GM18870 (cell line): ENCODE measurements around the gene ING4.
A peak's percentile ranks its signal among the peaks of the same experiment; 100 is the strongest.
"Not testable (repeated sequence)": the region's sequence is repeated elsewhere in the genome, so short reads cannot be mapped to it uniquely, and the experiment has no call there.

Experiments used
- ATAC-seq: cut with Tn5 transposase; IDR thresholded peaks from one replicate; pipeline ENCODE4 v1.9.1; 2021; ENCODE audit warnings: moderate library complexity; ENCODE audit not compliant: unreplicated experiment

The ING4 gene

DNA sequence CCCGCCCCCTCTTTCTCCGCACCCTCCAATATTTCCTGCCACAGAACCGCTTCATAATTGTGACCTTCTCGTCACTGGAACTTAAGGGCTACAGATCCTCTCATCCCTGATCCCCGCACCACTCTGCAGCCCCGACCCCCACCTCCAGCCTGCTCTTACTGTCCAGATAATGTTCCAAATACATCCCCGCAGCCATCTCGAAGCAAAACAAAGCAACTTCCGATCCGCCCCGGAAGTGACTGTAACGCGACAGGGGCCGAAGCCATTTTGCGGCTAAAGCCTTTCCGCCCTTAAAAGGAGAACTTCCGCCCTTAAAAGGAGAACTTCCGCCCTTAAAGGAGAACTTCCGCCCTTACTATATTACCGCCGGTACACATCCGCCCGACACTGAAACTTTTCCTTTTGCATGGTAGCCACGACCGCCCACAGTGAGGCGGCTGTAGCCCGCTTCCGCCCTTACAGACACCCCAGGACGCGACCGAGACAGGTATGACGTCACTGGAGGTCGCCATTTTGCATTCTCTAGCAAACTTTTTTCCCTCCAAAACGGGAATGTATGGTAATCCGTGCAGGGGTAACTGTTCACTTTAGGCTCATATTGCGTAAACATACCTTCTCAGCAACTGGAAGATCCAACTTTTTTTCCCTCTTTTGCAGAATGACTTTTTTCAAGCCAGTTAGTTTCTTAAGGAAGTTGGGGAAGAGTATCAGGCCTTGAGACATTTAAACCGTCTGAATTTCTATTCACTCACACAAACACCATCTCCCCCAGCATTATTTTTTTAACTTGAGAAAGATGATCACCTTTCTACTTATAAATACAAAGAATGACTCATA is at the start of gene ING4:
Gene ING4 (minus strand): TSS at position 214 of the 837 bp plus-strand sequence. CDS start 18 bp downstream, at position 196.
- peak; percentile 92 for ATAC-seq

DNA sequence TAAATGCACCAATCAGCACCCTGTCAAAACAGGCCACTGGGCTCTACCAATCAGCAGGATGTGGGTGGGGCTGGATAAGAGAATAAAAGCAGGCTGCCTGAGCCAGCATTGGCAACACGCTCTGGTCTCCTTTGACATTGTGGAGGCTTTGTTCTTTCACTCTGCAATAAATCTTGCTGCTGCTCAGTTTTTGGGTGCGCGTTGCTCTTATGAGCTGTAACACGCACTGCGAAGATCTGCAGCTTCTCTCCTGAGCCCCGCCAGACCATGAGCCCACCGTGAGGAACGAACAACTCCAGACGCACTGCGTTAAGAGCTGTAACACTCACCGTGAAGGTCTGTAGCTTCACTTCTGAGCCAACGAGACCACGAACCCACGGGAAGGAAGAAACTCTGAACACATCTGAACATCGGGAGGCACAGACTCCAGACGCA is 46.1 kb upstream of the ING4 start:
- no peak for ATAC-seq

DNA sequence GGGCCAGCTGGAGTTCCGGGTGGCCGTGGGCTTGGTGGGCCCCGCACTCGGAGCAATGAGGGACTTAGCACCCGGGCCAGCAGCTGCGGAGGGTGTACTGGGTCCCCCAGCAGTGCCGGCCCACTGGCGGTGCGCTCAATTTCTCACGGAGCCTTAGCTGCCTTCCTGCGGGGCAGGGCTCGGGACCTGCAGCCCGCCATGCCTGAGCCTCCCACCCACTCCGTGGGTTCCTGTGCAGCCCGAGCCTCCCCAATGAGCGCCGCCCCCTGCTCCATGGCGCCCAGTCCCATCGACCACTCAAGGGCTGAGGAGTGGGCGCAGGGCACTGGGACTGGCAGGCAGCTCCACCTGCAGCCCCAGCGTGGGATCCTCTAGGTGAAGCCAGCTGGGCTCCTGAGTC is 45.4 kb upstream of the ING4 start:
- not testable (repeated sequence) for ATAC-seq

DNA sequence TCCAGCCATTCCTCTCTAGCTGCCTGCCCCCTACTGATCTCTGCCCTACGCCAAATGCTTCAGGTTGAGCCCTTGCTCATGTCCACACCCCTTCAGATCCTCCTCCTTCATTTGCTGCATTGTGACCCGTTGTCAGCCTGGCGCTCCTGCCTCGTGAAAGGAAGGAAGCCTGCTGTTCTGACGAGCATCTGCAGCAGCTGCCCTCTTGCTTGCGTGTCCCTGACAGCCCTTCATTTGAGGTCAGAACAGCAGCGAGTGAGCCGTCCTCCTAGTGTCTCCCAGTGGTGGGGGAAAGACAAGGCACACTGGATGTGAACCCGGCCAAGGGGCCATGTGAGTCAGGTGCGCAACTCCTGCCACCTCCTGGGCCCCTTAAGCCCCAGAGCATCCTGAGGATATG is 40.7 kb upstream of the ING4 start:
- no peak for ATAC-seq

DNA sequence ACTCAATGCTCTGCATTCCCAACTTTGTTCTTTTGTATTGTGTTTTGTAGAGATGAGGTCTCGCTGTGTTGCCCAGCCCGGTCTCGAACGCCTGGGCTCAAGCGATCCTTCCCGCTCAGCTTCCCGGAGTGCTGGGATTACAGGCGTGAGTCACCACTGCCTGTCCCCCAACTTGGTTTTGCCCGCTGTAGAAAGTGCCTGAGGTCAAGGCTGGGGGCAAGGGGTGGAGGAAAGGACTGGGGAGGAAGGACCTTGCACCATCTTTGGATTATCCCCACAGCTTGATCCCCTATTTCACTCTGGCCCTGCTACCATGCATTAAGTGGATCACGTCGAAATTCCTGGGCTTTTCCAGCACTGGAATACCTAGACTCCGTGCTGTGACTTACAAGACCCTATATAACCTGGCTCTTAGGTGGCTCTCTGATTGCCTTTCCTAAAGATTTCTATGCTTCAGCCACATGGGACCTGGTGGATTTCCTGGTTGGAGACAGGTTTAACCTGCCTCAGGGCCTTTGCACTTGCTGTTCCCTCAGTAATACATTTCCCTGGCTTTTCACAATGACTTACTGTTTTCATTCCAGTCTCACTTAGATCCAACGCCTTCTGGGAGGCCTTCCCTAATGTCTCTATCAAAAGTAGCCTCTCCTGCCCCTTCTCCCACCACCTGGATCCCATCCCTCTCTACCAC is 38.3 kb upstream of the ING4 start:
- ATAC-seq = no peak

DNA sequence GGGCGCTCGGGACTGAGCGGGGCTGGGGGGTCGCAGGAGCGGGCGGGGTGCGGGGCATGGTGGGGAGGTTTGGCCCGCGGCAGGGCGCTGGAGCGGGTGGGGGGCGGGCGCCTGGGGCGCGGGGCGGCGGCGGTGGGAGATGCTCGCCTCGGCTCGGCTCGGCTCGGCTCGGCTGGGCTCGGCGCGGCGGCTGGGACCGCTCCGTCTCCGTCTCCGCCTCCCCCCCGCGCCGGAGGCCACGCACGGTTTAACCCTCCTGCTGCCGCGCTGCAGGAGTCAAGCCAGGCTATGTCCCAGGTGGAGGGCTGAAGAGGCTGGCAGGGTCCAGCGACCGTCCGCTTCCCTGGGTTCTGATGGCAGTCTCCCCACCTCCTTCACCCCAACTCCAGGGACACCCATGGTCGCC is 37.7 kb upstream of the ING4 start, which contains the start of gene PIANP:
Gene PIANP (minus strand): TSS at position 170 of the 406 bp plus-strand sequence. CDS start 2,754 bp downstream, outside the sequence.
- no peak for ATAC-seq

DNA sequence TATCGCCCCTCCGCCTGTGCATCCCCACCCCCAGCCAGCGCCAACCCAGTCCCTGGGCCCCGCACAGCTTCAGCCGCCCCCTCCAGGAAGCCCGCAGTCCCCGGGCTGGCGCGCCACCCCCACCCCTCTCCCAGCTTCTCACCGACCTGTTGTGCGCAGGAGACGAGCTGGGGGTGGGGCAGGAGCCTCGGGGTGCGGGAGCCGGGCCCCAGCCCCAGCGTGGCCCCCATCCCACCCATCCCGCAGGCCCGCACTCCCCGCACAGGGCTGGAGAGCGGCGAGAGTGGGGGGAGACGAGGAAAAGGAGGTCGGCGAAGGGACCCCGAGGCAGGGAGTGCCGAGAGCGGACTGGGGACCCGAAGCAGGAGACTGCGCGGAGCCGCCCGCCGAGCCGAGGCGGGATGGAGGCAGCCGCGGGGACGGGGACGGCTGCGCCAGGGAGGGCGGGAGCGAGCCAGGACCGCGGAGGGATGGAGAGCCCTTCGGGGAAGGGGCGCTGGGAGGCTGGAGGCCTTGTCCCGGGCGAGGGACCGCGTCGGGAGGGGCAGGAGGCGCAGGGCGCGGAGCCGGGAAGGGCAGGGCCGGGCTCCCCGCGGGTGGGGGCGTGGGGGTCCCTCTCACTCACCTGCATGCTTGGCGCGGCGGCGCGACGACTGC is 37.2 kb upstream of the ING4 start:
- ATAC-seq = no peak

DNA sequence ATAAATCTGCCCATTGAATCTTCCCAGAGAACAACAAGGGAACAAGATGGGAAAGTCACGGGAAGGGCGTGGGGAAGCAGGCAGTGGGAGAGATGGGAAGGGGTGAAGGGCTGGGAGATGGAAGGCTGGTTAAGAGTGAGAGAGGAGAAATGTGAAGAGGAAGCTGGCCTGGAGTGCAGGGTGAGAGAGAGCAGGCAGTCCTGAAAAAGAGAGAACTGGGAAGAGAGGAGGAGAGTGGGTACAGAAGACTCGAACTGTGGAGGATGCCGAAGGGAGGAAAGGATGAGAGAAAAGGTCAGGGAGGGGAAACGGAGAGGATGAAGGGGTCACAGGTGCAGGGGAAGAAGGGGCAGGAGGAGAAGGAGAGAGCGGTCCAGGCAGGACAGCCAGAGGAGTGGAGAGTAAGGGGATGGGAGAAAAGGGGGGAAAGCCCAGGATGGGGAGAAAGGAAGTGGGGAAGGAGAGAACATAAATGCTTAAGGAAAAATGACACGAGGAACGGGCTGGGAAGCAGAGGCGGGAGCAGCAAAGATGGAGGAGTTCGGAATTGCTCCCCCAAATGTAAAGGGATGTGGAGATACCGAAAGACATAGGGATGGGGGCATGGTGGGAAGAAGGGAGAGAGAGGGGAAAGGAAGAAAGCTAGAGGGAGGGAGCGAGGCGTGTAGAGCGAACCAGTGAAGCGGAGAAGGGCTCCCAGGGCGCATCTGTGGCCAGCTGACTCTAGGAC is 36.5 kb upstream of the ING4 start:
- no peak for ATAC-seq

DNA sequence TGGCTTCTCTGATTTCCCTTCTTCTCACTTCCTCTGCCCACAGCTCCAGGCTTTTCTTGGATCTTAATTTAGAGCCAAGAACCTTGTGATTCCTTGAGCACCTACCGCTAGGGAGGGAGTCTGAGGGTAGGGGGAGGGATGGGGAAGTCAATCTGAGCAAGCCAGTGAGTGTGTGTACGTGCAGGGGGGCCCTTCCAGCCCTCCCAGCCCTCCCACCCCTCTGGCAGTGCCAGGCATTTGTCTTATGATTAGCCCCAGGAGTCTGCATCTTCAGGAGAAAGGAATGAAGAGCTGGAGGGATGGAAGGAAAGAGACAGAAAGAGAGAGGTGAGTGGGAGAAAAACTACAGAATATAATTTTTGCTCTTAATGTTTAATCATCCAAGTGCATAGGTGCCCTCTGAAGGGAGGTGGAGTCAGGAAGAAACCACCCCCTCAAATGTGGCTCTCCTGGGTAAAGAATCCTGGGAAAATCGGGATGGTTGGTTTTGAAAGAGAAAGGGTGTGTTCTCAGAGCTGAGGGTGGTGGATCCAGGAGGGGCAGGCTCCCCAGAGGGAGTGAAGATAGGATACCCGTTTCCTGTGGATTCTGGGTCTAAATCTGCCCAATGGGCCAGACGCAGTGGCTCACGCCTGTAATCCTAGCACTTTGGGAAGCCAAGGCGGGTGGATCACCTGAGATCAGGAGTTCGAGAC is 35.6 kb upstream of the ING4 start:
- no peak for ATAC-seq

DNA sequence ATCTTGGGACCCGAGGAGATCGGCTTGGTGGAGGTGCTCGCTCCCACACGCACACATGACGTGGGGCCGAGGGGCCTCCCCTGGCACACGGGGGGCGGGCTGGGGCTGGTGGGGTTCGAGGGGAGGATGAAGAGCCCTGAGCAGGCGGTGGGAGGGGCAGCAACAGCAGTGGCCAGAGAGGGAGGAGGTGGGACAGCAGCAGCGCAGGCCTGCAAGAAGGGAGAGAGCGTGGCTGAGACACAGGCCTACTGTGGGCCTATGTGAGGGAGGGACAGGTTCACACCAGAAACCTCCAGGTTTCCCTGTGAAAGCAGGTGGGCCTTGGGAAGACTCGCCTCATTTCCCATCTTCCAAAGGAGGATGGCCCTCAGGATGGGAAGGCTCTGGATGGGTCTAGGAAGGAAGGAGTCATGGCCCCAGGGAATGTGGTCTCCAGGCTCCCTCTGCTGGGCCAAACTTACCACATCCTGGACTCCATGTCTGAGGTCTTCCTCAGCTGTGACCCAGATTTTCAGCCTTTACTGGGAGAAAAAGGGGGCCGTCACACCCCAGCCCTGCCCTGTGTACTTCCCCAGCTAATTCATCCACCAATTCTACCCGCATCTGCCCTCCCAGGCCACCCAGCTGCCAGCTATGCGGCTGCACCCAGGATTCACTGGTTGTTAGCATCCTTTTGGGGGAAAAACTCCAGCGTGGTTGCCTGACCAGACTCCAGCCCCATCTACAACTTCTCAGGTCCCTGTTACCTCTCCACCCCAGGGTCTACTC is 34.8 kb upstream of the ING4 start:
- ATAC-seq = no peak

DNA sequence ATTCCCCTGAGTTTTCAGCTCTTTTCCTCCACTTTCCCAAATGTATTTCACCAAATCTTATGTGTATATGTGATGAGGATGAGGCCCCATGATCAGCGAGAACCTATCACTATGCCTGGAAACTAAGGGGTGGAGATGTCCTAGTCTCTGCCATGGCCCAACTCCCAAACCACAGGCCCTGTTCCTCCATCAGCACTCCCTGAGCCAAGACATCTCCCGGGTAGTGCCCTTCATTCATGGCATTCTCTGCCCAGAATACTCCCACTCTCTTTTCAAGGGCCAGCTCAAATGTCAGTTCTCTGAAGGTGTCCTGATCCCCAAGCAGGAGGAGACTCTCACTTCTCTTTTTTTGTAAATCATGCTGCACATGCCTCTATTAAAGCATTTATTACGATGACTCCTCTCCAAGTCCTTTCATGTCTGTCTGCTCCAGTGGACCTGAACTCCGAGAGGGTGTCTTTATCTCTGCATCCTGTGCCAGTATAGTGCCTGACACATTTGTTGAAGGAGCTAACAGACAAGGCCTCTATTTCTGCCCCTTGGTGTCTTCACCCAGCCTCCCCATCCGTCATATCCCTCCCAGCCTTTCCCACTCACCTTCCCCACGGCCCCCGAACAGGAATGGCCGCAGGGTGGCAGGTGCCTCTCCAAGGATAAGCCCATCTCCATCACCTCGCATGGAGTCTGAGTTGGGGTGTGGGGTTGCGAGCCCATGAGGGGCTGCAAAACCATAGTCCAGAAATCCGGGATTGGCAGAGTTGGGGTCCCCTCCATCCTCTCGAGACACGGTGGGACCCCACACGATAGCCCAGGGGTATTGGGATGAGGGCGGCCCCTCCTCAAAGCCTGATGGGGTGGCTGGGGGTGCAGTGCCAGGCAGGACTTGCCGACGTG is 34.0 kb upstream of the ING4 start:
- ATAC-seq = no peak

DNA sequence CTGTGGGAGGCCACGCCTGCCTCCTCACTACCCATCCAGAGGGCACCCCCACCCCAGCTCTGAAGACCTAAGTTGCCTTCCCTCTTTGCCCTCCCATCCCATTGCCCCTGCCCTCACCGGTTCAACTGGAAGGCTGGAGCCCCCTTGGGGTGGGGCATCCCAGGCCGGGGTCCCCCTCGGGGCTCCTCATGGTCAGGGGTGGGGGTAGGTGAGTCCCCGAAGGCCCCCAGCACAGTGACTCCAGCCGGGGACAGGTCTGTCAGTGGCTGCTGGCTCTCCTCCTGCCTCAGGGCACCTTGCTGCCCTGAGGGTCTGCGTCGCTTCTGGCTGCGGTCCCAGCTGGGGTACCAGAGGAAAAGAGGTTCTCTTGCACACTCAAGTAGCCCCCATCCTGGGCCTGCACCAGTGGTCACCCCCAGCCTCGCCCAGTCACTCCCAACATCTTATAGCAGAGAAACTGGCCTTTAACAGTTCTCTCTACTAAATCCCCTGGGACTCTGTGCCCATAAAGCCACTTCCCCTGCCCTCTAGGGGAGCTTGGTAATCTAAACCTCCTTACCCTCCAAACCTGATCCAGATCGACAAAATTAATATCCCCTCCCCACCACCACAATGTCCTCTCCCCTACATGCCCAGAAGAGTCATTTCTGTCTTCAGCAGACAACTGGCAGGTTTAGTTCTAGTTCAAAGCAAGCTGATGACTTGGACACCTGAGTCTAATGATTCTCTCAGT is 32.6 kb upstream of the ING4 start:
- ATAC-seq = no peak

DNA sequence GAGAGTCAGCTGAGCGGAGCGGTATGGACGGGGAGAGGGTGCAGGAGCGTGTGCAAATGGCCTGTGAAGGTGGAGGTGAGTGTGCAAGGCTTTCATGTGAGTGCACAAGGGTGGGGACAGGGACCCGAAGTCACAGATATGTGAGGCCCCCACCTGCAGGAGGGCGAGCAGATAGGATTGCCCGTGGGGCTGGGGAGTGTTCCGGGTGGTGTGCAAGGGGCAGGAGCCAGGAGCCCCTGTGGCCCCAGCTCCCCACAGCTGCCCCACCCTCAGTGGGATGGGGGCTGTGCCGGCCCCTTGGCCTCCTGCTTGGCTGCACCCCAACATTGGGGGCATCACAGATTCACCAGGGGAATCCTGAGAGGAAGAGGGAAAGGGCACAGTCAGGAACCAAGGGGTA is 31.8 kb upstream of the ING4 start:
- ATAC-seq = no peak

DNA sequence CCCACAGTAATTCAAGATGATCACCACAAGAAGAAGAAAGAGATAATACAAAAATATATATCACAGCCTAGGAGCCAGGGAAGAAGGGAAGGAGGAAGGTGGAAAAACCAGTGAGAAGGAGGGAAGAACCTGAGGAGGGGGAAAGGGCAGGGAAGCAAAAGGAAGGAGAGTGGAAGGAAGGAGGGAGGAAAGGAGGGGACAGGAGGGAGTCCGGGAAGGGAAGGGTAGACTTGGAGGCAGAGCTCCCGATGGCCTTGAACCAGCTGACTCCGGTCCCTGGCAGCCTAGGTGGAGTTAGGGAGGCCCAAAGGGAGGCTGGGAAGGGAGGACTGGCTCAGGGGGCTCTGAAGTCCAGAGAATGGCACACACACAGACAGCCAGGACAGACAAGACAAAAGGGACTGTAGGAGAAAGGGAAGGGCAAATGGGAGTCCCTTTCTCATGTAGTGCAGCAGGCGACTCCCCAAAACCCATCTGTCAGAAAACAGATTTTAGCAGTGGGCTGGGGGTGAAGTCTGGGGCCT is 31.0 kb upstream of the ING4 start:
- no peak for ATAC-seq

DNA sequence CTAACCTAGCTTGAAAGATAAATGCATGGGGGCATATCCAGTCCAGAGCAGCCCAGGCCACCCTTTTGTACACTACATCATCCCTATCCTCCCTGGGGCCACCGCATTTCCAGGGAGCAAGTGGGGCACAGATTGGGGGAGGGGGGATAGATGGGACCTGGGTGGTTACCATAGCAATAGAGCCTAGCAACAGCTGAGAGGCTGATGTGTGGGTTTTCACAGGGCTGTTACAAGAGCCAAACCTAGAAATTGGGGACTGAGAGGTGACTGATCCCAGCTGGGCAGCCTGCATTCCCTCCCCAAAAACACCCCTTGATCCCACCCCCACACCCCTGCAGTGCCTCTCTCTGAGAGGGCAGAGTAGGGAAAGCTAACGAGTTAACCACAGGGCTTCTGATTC is 30.0 kb upstream of the ING4 start:
- ATAC-seq = no peak

DNA sequence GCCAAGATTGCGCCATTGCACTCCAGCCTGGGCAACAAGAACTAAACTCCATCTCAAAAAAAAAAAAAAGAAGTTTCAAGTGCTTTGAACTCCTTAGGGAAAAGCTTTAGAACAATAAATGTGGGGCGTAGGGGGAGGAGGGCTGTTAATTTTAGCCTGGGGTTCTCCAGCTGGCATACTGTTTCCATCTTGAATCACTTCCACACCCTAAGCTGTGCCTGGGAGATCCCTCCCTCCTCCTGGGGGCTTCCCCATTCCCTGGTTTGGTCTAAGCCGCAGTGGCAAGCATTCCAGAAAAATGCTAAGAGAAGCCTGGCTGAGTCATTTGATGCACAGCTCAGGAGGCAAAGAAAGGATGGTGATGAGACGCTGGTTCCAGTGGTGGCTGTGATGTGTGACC is 28.6 kb upstream of the ING4 start:
- ATAC-seq = no peak

DNA sequence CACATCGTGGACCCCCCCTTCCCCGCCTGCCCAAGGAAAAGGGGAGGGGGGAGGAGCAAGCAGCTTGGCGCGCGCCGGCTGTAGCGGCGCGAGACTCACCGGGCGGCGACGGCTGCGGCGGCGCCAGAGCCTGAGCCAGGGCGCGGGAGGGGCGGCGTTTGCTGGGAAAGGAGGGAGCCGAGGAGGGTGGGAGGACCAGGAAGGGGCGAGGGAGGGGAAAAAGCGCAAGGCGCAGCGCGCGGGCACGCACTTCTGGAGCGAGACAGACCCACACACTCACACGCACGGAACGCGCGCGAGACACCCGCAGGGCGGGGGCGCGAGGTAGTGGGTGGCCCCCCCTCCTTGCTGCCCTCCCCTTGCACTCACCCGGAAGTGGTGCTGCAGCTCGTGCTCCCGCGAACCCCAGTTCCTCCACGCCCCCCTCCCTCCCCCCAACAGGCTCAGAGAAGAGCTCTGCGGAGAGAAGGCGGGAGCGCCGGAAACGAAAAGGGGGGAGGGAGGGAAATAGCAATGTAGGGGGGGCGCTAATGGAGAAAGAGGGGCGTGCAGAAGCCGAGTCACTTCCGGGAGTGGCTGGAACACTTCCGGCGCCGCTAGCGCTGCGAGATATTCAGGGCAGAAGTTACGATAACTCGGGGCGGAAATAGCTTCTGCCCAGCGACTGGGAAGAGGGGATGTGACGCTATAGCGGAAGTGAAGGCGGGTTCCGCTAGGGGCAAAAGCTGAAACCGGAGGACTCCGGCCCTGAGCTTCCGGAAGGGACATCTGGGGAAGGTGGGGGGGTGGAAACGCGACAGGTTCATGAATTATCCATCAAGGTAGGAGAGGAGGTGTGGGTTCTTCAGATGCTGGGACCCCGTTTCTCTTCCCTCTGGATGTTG is 26.3 kb upstream of the ING4 start, which contains the start of gene ZNF384:
Gene ZNF384 (minus strand): TSS at position 377 of the 884 bp plus-strand sequence. CDS start 9,855 bp downstream, outside the sequence.
- ATAC-seq = peak; percentile 72
